PC-9 (cell line): ENCODE data around the gene ANKRD30A. TPM values are rescaled to one million over a fixed set of nuclear protein-coding genes. Genes with fewer than 3 reads are reported as not detected.
"Not testable (repeated sequence)": the region's sequence is repeated elsewhere in the genome, so short reads cannot be mapped to it uniquely, and the experiment has no call there.

ENCODE experiments used
- BruUV-seq: library from RNA; stranded (reverse); fragments of 400-500 nt; replicated peaks from 2 replicates; lab custom pipeline; 2021; lab: Mats Ljungman, UMichigan
- CTCF ChIA-PET: fragments of 300-600 bp; sonication (Branson Sonifier 250); formaldehyde crosslinking; loops from one replicate; lab custom pipeline; 2022; ENCODE audit warnings: antibody characterized with exemption; lab: Charles Lee
- POLR2A ChIA-PET: fragments of 300-600 bp; sonication (Branson Sonifier 250); formaldehyde crosslinking; loops from one replicate; lab custom pipeline; 2022; ENCODE audit warnings: antibody characterized with exemption; ENCODE audit not compliant: unreplicated experiment; lab: Charles Lee
- DNase-seq, 2 experiments: peaks; one replicate each; pipeline versions ENCODE4 v3.0.0 to v3.0.0-alpha.2; 2015 to 2022; ENCODE audit warnings: mixed read lengths in 1 of 2
- H2AFZ ChIP-seq: fragments of 200-600 bp; sonication (generic); 2 replicates; pipeline ENCODE4 v1.8.1; 2017; ENCODE audit warnings: antibody characterized with exemption
- H3F3A ChIP-seq: fragments of 200-600 bp; sonication (generic); 2 replicates; pipeline ENCODE4 v1.8.1; 2017; ENCODE audit warnings: antibody characterized with exemption, mild to moderate bottlenecking, low read depth; ENCODE audit not compliant: insufficient read depth
- H3K27ac ChIP-seq: fragments of 200-600 bp; sonication (generic); 2 replicates; pipeline ENCODE4 v1.6.1; 2016; ENCODE audit warnings: mixed run types
- H3K27me3 ChIP-seq: fragments of 200-600 bp; sonication (generic); 2 replicates; pipeline ENCODE4 v1.6.1; 2016; ENCODE audit warnings: low read depth, mixed run types; ENCODE audit not compliant: insufficient read depth
- H3K36me3 ChIP-seq: fragments of 200-600 bp; sonication (generic); 2 replicates; pipeline ENCODE4 v1.6.1; 2016; ENCODE audit warnings: low read depth, mixed run types
- H3K4me1 ChIP-seq: fragments of 200-600 bp; sonication (generic); replicated peaks from 2 replicates; pipeline ENCODE4 v1.6.1; 2016; ENCODE audit warnings: mixed run types; ENCODE audit not compliant: insufficient read depth
- H3K4me2 ChIP-seq: fragments of 200-600 bp; sonication (generic); 2 replicates; pipeline ENCODE4 v1.6.1; 2017; ENCODE audit warnings: mixed run types
- H3K4me3 ChIP-seq: fragments of 200-600 bp; sonication (generic); 2 replicates; pipeline ENCODE4 v1.6.1; 2016; ENCODE audit warnings: mixed run types
- H3K79me2 ChIP-seq: fragments of 200-600 bp; sonication (generic); 2 replicates; pipeline ENCODE4 v1.6.1; 2017; ENCODE audit warnings: low read depth, mixed run types
- H3K9me2 ChIP-seq: fragments of 200-600 bp; sonication (generic); 2 replicates; pipeline ENCODE4 v1.8.1; 2017; ENCODE audit warnings: mild to moderate bottlenecking; ENCODE audit not compliant: insufficient read depth
- H3K9me3 ChIP-seq: fragments of 200-600 bp; sonication (generic); 2 replicates; pipeline ENCODE4 v1.8.1; 2016; ENCODE audit warnings: low read depth; ENCODE audit not compliant: insufficient read depth
- H4K20me1 ChIP-seq: fragments of 200-600 bp; sonication (generic); 2 replicates; pipeline ENCODE4 v1.8.1; 2017; ENCODE audit not compliant: insufficient read depth
- EZH2 ChIP-seq: fragments of 200-600 bp; sonication (generic); IDR thresholded peaks from 2 replicates; pipeline ENCODE4 v1.8.0; 2017; ENCODE audit warnings: antibody characterized with exemption, low read depth
- intact Hi-C: fragments of 100-400 bp; cut with micrococcal nuclease; formaldehyde crosslinking; loops from one replicate; pipeline ENCODE4 v1.10.0; 2022; ENCODE audit not compliant: unreplicated experiment
- total RNA-seq: library from RNA; stranded (reverse); gene quantifications from 2 replicates; pipeline ENCODE4 v1.2.3, GENCODE V29; 2021
- TF ChIP-seq, protein P1 (sequence below): fragments of 200-600 bp; sonication (generic); conservative IDR thresholded peaks from 2 replicates; pipeline ENCODE4 v1.6.1; 2017; ENCODE audit warnings: mixed run types, antibody characterized with exemption, mild to moderate bottlenecking, moderate library complexity

Gene ANKRD30A
- total RNA-seq, 1 experiment from 2014 or later = not detected

DNA sequence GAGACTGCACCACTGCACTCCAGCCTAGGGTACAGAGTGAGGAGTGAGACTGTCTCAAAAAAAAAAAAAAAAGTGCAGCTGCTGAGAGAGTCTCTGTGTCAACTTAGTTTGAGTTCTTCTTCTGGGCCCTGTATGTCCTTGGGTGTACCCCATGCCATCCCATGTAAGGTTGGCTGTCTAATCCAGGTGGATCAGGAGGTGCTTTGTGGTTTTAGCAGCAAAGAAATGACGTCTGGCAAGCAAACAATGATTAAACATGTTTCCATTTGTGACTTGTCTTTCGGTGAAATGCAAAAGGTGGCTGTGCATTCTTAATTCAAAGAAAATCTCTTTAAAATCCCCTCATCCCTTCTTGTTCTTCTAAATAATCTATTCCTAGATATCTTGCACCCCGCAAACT is 255.9 kb downstream of the ANKRD30A start:
- intact Hi-C loops = no loop called here
- H3K27ac ChIP-seq = no peak overlapping the region
- DNase-seq = no peak
- no peaks in the 10 kb centered on the region for H3K79me2 ChIP-seq
- H3K36me3 ChIP-seq = no peaks in the 10 kb centered on the region
- no peaks in the 10 kb centered on the region for H3K27me3 ChIP-seq
- no peaks in the 10 kb centered on the region for H3K9me3 ChIP-seq
- no peak overlapping the region for H2AFZ ChIP-seq
- no peak for TF ChIP-seq EZH2
- TF ChIP-seq, protein P1, sequence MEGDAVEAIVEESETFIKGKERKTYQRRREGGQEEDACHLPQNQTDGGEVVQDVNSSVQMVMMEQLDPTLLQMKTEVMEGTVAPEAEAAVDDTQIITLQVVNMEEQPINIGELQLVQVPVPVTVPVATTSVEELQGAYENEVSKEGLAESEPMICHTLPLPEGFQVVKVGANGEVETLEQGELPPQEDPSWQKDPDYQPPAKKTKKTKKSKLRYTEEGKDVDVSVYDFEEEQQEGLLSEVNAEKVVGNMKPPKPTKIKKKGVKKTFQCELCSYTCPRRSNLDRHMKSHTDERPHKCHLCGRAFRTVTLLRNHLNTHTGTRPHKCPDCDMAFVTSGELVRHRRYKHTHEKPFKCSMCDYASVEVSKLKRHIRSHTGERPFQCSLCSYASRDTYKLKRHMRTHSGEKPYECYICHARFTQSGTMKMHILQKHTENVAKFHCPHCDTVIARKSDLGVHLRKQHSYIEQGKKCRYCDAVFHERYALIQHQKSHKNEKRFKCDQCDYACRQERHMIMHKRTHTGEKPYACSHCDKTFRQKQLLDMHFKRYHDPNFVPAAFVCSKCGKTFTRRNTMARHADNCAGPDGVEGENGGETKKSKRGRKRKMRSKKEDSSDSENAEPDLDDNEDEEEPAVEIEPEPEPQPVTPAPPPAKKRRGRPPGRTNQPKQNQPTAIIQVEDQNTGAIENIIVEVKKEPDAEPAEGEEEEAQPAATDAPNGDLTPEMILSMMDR = no peak
- no peaks in the 10 kb centered on the region for H3K9me2 ChIP-seq
- H3K4me2 ChIP-seq = no peak overlapping the region
- no peaks in the 10 kb centered on the region for H3K4me1 ChIP-seq
- POLR2A ChIA-PET = no interaction called here
- BruUV-seq = no TSS peak
- CTCF ChIA-PET = no interaction called here
- no peaks in the 10 kb centered on the region for H3F3A ChIP-seq
- no peaks in the 10 kb centered on the region for H4K20me1 ChIP-seq
- no peak overlapping the region for H3K4me3 ChIP-seq

DNA sequence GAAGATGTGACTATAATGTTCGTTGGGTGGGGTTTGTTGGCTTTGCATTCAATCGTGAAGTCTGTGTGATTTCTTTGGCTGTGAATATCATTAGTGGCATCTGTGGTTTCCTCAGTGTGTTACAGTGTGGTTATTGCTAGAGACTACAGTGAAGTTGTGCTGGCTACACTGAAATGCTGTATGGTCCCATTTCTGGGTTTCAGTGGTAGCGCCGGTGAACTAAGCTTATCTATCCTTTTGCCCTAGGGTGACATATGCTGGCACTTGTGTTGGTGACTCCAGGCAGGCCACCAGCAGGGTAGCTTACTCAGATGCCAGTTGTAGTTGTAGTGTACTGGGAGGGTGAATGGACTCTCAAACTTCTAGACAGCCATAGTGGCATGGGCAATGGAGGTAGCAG is 259.5 kb downstream of the ANKRD30A start:
- Histone ChIP-seq H3K4me1 (no peaks in the 10 kb centered on the region), H3K27ac (no peak overlapping the region), H3K9me2 (no peaks in the 10 kb centered on the region), H3K36me3 (no peaks in the 10 kb centered on the region), H4K20me1 (no peaks in the 10 kb centered on the region), H3K27me3 (no peaks in the 10 kb centered on the region), H2AFZ (no peak overlapping the region), H3F3A (no peaks in the 10 kb centered on the region), H3K4me3 (no peak overlapping the region), H3K79me2 (no peaks in the 10 kb centered on the region), H3K9me3 (no peaks in the 10 kb centered on the region), H3K4me2 (no peak overlapping the region)
- TF ChIP-seq, protein P1 = no peak
- TF ChIP-seq EZH2 = no peak
- CTCF ChIA-PET = no interaction called here
- POLR2A ChIA-PET = no interaction called here
- no peak for DNase-seq
- intact Hi-C loops = no loop called here
- BruUV-seq = no TSS peak

DNA sequence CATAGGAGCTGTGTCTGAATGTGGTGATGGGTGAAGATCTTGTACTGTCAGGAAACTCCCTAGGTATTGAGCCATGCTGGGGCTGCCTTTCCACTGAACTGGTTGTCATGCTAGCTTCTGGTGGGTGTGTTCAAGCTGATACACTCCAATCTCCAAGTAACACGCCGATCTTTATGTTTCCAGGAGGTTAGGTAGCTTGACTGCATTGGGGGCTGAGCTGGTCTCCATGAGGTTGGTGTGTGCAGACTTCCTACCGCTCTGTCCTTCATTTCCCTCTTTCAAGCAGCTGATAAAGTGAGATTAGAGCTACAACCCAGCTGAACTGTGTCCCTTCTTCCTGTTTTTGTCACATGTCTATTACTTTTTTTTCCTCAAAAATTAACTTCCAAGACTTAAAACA is 265.5 kb downstream of the ANKRD30A start:
- Histone ChIP-seq H3K4me1 (no peaks in the 10 kb centered on the region), H3K79me2 (no peaks in the 10 kb centered on the region)
- no TSS peak for BruUV-seq

DNA sequence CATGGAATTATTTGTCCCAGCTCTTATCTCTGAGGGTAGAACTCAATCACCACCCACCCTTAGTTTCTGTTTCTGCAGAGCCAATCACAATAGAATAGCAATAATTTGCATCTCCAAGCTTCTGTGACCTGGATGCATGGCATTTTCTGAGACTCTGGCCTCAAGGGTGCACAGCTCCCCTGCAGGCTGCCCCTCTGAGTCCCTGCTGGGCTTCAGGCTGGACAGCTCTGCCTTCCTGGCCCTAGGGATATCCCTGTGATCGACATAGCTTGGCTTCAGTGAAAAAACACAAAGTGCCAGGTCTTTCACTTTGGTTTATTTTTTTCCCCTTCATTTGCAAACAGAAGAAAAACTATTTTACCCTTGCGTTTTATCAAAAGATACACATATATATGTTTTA is 275.4 kb downstream of the ANKRD30A start:
- not testable (repeated sequence) for H3K79me2 ChIP-seq, H3K4me3 ChIP-seq

More for the DNA sequence above, 265.5 kb downstream of the ANKRD30A start:
- Histone ChIP-seq H3K9me3 (no peaks in the 10 kb centered on the region), H3K27me3 (no peaks in the 10 kb centered on the region), H3K36me3 (no peaks in the 10 kb centered on the region), H3K27ac (no peak overlapping the region), H3F3A (no peaks in the 10 kb centered on the region), H3K4me2 (no peak overlapping the region), H2AFZ (no peak overlapping the region), H3K4me3 (no peak overlapping the region), H3K9me2 (no peaks in the 10 kb centered on the region), H4K20me1 (no peaks in the 10 kb centered on the region)
- ChIA-PET CTCF (no interaction called here), POLR2A (no interaction called here)
- no peak for DNase-seq
- TF ChIP-seq, protein P1 = no peak
- TF ChIP-seq EZH2 = no peak
- intact Hi-C loops = no loop called here

More for the DNA sequence above, 275.4 kb downstream of the ANKRD30A start:
- H3K4me2 ChIP-seq, H3K9me3 ChIP-seq, H3K36me3 ChIP-seq, H3K27ac ChIP-seq, H3K4me1 ChIP-seq, H3F3A ChIP-seq, H4K20me1 ChIP-seq, H3K27me3 ChIP-seq, DNase-seq, CTCF ChIA-PET, intact Hi-C loops, BruUV-seq, H3K9me2 ChIP-seq, POLR2A ChIA-PET, H2AFZ ChIP-seq: not testable (repeated sequence)
